ENCODE data around the gene KITLG.
"Not testable (repeated sequence)": the region's sequence is repeated elsewhere in the genome, so short reads cannot be mapped to it uniquely, and the experiment has no call there.

Gene KITLG

DNA sequence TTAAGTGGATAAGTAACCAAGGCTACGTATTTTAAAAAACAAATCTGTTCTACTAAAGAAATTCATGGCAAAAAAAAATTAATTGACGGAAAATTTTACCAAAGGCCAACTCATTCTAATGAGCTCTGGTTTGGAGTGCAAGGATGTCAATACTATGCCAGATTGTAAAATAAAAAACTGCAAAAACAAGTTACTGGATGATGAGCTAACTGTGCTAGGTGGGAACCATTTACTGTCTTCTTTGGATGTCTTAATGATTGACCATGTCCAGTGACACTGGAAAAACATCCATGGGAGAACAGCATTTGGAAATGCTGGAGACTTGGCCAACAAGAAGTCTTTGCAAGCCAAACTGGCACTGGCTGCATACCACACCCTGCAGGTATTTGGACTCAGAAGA is 41.6 kb downstream of the KITLG start:
- DNase-seq: no peak

DNA sequence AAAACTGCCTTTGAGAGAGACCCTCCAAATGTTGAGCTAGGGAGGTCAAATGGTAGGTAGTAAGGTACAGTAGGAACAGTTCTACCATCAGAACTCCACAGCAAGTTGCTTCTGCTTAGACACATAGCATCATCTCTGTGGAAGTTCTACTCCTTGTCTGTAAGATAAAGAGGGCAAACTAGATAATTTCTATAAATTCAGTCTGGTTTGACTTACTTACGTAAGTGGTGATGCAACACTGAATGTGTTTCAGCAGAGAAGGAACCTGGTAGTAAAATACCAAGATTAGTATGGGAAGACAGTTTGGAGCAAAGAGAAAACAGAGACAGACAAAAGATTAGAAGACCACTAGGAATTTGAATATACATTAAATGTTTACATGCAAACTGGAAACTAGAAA is 42.0 kb downstream of the KITLG start:
- no peak for DNase-seq

DNA sequence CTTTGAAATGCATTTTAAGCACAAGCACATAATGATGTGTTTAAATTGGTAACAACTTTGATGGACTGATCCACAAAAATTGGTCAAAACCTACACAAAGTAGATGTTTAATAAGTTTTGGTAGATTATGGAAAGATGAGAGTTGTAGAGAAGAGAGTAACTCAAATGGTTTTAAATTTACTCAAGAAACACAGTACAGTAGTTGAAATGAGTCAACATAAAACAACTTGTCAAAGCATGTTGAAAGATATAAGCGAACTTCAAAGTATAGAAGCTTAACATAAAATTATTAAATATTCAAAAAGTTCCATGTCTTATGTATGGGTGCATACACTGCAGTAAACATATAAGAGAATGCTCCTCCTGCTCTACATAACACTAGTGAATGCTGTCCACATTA is 49.4 kb downstream of the KITLG start:
- no peak for DNase-seq

DNA sequence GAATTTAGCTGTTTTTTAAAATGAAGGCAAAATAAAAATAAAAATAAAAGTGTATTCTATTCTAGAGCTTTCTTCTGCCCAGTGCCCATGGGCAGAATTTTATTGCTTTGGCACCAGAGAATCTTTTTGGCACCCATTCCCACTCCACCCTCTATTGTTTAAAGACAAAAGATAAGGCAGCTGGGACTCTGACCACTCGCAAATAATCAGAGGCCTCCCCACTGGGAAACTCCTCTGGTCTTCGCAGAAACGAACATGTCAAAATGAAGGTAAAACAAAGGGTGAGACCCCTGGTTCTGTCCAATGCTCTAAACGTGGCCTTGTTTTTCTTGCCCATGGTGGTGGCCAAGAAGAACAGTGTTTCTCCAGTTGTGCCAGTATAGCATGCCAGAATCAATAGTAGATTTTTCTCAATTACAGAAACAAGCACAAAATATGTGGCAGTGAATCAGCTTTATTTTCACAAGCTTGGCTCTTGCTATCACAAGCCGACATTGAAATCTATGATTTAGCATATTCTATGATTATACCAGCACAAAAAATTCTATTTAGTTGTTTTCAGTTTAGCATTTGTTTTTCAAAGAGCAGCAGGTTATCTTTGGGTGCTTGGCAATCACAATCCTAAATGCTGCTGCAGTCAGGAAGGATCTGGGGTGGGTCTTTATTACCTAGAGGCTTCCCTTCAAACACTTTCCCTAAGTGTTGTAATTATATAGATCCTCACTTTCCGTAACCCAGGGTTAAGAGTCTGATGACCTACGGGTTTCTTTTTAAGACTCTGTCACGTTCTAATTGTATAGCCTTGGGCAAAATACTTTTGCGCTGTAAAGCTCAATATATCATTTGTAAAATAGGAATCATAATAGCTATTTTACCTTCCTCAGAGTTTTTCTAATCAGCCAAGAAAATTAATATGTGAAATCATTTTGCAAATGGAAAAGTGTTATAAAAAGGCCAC is 50.5 kb downstream of the KITLG start:
- no peak for DNase-seq

DNA sequence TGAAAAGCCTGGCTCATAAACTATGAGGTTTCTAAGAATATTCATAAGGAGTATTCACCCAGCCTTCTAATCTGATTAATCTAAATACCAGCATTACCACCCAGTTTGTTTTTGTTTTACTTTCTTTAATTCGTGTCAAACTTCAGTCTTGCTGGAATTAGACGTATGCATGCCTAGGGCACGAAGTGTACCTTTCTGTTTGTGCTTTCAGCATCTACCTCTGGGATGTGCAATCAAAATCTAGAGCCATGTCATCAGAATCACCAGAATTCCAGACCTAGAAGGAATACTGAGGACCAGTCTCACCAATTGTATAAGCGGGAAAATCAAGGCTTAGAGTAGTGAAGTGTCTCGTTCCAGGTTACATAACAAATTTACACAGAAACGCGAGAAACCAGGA is 57.3 kb downstream of the KITLG start:
- DNase-seq: no peak

DNA sequence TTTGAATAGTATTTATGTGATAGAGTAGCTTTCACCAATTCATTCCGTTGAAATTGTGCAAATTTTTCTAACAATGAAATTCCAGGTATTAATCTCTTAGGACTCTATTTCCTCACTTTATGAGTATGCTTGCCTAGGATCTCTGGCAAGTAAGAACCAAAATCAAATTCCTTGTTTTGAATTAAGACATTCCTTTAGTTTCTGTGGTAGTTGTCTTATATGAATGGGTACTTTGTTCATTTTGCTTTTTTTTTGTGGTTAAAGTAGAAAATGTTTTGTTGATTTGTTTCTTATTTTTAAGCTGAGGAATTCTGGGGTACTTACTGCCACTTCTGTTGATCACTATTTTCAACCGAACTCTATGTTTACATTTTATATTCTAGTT is 59.8 kb downstream of the KITLG start:
- no peak for DNase-seq

DNA sequence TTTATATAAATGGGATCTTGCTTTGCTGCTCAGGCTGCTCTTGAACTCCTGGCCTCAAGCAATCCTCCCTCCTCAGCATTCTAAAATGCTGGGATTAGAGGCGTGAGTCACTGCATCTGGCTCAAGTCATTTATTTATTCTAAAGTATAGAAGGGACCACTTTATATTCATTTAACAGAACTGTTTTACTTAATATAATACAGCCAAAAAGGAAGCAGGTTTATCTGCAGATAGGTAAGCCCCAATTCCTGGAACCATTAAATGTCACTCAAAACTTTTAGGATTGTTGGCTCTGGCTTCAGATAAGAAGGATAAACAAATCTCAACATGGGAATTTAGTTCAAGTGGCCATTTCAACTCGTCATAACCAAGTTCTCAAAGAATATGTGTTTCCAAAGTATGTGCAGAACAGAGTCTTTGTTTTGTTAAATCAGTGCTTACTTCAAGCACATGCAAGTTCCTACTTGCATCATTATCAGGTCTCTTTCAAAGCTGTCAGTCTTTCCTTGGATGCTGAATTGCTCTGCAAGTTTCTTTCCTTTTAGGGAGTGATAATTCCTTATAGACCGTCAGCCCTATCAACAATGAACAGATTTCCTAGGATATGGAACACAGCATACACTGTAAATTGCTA is 60.4 kb downstream of the KITLG start:
- no peak for DNase-seq

DNA sequence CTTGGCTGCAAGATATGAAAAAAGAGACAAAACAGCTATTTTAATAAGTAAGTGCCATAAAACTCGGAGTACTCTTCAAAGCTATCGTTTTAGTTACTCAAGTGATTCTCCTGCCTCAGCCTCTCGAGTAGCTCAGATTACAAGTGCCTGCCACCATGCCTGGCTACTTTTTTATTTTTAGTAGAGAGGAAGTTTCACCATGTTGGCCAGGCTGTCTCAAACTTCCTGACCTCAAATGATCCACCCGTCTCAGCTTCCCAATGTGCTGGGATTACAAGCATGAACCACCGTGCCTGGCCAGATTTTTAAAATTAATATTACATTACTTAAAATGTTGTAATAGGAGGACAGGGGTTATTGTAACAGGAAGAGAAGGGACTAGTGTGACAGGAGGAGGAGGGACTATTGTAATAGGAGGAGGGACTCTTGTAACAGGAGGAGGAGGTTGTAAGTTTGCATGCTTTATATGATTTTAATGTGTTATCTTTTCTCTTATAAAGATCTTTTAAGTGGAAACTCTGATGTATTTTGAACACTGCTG is 61.3 kb downstream of the KITLG start:
- DNase-seq: no peak

DNA sequence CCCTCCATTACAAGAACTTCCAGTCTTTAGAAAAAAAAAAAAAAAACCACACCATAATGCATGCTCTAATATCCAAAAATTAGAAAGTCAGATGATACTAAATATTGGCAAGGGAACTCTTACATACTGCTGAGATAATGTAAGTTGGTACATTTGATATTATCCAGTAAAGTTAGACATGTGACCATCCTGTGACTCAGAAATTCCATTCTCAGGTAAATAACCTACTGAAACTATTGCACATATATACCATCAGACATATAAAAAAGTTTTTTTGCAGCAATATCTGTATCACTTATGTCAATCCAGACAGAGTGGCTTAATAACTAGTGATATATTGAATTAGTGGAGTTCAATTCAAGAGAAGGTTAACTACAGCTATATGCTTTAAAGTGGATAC is 63.5 kb downstream of the KITLG start:
- DNase-seq: no peak

DNA sequence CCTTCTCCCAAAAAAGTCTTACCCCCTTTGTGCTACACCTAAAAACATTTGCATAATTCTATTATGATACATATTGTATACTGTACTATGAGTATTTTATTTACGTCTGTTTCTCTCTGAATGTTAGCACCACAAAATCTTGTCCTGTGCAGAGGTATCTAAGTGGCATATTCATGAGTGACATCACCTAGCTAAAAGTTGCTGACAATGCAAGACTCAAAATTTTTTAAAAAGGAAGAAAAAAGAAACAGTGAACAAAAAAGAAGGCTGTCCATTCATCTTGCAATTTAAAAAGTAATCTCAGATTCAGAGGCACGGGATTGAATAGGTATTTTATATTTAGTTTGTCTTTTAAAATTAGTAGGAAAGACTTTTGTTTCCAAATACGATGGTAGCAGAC is 69.4 kb downstream of the KITLG start:
- no peak for DNase-seq

DNA sequence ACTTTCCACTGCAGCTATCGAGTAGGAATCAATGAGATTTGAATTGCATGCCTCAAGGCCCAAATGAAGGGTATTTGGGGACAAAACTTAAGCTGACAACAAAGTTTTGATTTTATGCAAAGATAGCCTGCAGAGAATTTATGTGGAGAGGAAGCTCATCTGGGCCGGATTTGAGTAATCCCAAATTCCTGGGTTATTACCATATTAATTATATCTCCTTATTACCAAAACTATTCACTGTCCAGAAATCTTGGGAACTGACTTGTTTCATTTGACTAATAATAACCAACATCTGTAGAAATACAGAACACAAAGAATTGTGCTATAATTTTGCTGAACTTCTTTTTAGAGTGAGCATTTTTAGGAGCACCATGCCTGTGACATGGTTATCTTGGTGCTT is 70.4 kb downstream of the KITLG start:
- no peak for DNase-seq

DNA sequence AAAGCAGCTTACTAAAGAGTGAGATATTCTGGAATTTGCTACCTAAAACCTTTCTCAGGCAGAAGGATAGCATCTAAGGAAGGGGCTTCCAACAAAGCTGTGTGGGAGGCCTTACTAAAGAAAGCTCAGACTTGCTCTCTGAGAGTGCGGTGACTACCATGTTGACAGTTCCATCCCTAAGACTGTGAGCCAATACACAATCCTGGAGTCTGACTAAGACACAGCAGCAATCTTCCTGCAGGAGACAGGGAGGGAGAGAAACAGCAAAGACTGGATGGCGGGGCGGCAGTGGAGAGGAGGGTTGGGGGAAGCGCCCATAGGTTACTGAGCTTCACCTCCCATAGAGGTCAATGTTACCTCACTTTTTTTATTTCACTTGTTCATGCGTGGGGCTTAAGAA is 70.9 kb downstream of the KITLG start:
- no peak for DNase-seq

DNA sequence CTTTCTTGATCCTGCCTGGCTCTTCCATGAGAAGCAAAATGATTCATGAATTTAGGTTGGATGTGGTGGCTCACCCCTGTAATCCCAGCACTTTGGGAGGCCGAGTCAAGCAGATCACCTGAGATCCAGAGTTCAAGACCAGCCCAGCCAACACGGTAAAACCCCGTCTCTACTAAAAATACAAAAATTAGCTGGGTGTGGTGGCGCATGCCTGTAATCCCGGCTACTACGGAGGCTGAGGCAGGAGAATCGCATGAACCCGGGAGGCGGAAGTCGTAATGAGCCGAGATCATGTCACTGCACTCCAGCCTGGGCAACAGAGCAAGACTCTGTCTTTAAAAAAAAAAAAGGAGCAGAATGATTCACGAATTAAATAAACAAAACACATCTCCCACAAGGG is 72.4 kb downstream of the KITLG start:
- not testable (repeated sequence) for DNase-seq

DNA sequence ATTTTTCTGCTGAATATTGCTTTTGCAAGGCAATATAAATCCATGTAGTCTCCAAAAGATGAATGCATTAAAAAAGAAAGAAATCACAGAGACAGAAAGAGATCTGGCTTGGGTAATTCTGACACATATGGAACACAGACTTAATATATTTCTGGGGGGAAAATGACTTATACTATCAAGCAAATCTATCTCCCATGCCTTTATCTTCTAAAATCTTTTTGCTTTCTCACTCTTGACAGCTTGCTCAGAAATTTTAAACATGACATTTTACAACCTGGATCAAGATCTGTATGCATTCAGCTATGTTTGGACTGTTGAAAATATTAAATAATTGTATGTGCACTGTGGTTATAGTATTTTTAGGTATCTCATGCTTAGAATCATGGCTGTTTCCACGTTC is 73.0 kb downstream of the KITLG start:
- DNase-seq: no peak

DNA sequence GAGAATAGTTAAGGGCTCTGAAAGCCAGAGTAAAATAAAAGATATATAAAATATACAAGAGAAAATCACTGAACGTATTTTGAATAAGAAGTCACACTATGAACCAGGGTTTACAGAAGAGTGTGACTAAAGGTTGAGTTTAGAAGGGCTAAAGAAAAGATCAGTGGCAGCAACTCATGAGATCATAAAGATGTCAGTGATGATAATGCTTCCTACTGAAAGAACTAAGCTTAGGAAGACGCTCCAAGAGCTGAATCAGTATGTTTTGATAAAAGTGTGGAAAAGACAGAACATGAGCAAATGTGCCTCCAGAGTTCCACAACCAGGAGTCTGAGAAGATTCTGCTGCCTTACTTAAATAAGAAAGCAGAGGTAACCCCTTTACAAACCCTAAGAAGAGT is 74.6 kb downstream of the KITLG start:
- no peak for DNase-seq

DNA sequence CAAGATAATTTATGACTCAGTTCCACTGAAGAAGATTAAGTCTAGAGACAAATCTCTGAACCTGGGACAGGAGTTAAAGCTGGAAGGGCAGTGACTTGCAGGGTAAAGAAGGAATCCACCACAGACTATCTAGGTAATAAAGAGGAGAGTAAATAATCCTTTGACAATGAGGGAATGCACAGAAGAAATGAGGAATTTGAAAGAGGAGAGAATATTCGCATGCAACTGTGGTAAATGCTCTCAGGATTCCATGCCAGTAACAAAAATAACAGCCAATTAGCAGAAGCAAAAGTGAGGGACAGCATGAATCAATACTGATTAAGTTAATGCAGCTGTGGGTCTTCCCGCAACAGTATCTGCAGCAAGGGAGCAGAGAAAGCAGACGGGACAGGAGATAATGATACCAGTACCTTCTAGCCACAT is 77.0 kb downstream of the KITLG start:
- DNase-seq: no peak

DNA sequence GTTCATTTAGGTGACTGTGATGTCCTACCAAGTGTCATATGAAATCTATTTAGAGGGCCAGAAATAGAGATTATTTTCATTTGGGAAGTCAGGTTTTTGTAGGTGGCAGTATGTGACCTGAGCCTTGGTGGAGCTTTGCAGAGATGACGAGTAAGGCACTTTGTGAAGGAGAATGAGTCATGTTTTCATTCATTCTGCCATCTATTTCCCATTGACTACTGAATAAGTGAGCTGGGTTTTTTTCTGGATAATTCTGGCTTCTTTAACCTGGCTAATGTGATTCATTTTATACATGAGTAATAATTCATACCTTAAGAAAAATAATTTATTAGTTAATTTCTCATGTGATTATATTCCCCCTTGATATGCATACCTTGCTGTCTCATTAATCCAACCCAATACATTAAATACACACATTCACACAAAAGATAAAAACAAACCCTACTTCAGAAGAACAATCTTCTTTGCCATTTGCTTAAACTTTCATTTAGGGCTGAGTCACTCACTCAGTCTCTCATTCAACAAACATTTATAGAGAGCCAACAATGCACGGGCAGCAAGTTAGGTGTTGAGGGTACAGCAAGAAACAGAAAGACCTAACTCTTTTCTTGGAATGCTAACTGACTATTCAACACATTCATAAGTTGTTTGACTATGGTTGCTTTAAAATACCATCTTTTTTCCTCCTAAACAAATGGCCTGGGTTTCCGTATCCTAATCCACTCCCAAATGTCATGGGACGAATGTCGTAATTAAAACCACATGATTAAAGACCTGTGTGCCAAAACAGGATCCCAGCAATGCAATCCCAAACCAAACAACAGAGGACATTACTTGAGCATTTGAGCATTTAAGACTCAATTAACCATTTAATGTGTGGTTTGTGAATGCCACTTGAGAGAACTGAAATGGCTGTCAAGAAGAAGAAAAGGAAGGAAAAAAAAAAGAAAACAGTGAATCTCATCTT is 78.0 kb downstream of the KITLG start:
- no peak for DNase-seq

DNA sequence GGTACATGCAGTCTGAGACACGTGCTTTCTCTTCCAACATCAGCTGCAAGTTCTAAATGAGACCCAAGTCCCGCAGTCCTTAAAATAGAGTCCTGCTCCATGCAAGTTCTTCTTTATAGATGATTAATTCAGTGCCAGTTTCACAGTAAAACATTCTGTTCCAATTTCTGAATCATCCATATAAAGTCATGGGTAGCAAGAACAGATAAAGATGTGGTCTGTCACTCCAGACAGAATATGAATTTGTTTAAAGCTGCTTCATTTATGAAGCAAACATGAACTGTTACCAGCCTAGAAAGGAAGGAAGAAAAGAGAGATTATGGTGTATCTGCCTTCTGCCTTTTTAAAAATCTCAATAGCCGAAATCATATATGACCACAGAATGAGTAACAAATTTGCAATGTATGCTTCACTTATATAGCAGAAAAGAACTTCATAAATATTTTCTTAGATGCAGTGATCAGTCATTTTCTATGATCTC is 83.3 kb downstream of the KITLG start:
- DNase-seq: no peak

DNA sequence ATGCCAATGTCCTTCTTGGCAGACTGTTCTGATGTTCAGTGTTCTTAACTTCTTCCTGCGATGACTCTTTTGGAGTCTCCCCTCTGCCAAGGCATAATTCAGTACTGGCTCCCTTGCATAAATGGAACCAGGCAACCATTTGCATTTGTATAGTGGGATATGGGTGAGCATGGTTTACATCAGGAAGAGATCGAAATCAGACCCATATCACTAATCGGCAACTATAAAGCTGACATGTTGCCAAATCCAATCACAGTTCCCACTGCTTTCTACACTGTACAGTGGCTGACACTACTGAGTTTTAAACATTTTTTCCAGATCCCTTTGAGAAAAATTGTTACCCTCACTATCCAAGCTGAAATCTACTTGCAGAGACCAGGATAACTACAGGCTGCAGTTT is 83.8 kb downstream of the KITLG start:
- no peak for DNase-seq

DNA sequence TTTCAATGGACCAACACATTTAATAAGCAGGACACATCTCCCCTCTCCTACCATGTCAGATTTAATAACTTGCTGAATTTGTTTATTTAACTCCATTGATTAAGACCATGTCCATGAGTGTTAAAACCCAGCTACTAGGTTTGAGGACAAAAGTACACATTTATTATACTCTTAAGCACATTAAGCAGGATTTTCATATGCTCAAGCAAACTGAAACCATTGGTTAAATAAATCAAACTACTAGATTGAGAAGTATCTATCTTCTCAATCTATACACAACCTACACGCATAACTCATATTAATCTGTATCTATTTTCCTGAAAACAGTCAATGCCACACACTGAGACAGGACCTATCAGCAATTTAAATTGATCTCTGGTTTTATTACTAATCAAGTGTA is 85.2 kb downstream of the KITLG start:
- no peak for DNase-seq

DNA sequence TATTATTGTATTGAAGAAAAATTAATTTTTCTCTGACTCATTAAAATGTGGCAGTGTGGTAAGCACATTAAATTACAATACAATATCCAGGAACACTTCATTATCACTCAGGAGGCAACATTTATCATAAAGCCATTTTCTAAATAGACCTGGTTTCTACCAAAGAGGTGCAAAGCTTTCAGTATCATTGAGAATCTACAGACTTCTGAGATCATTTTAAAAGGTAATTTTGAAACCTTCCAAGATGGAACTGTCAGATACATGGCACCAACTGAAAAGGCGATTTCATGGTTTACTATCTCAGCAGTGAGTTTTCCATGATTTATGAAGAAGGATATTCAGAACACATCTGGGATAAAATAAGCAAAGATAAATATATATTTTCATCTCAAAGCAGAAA is 85.8 kb downstream of the KITLG start:
- no peak for DNase-seq

DNA sequence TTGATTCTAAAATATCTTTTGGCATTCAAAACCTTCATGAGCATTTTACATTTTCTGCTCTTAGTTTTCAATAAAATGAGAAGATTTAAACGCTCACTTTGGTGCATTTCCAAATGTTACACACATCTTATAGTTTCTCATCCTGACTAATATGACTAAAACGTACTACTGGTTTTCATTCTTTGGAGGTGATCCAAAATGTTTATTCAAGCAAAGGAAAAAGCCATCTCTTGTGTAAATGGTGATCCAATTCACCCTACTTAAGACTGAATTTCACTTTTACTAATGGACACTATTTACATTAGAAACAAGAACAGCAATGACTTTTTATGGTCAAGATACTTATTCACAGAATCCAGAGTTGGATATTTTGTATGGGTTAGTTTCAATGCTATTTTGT is 86.6 kb downstream of the KITLG start:
- DNase-seq: no peak

DNA sequence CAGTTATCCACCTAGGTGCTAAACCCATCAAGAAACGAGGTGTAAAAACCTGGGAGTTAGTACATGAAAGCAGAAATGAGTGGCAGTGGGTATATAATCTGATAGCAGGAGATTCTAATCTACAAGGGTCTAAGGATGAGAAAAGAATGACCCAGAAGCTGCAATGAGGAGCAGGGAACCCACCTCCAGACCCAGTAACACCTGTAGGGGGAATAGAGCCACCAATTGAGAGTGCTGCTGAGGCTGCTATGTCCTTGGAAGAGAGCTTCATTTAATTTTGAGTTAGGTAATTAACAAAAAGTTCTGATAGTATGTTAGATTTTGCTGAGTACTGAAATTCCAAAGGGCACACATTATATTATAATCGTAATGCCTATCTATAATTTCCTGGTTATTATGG is 89.8 kb downstream of the KITLG start:
- DNase-seq: no peak

Measured in NCI-H2171 treated with DMSO at 0.1 percent for 48 hours (cell line).